C4-2B (cell line): ENCODE measurements around the gene ZNF609.

Experiments used
- ZFX ChIP-seq: fragments of 450-650 bp; IDR thresholded peaks from 2 replicates; pipeline ENCODE4 v1.6.1; 2017
- TF ChIP-seq, protein P1 (sequence below): fragments of 450-650 bp; conservative IDR thresholded peaks from 2 replicates; pipeline ENCODE4 v1.5.1; 2017; ENCODE audit warnings: mild to moderate bottlenecking

DNA sequence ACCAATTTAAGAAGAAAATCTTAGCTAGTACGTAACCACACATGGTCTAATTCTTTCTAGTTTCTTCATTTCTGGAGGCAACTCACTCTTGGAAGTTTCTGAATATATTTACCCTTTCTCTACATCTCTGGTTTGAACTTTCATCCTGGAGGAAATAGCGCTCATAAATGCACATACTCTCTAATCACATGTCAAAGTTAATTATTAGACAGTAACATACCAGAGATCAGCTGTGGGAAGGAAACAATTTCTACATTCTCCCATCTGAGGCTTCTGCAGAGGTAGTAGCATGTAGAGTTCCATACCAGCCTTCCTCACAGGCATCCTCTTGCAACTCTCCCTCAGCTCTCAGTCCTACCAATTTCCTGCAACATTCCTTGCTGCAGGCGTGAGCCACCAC lies 182.5 kb downstream of the ZNF609 start:
- TF ChIP-seq, protein P1, sequence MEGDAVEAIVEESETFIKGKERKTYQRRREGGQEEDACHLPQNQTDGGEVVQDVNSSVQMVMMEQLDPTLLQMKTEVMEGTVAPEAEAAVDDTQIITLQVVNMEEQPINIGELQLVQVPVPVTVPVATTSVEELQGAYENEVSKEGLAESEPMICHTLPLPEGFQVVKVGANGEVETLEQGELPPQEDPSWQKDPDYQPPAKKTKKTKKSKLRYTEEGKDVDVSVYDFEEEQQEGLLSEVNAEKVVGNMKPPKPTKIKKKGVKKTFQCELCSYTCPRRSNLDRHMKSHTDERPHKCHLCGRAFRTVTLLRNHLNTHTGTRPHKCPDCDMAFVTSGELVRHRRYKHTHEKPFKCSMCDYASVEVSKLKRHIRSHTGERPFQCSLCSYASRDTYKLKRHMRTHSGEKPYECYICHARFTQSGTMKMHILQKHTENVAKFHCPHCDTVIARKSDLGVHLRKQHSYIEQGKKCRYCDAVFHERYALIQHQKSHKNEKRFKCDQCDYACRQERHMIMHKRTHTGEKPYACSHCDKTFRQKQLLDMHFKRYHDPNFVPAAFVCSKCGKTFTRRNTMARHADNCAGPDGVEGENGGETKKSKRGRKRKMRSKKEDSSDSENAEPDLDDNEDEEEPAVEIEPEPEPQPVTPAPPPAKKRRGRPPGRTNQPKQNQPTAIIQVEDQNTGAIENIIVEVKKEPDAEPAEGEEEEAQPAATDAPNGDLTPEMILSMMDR, result no peak
- no peak for TF ChIP-seq ZFX
